Measurements from ENCODE around the gene ZSWIM1.

DNA sequence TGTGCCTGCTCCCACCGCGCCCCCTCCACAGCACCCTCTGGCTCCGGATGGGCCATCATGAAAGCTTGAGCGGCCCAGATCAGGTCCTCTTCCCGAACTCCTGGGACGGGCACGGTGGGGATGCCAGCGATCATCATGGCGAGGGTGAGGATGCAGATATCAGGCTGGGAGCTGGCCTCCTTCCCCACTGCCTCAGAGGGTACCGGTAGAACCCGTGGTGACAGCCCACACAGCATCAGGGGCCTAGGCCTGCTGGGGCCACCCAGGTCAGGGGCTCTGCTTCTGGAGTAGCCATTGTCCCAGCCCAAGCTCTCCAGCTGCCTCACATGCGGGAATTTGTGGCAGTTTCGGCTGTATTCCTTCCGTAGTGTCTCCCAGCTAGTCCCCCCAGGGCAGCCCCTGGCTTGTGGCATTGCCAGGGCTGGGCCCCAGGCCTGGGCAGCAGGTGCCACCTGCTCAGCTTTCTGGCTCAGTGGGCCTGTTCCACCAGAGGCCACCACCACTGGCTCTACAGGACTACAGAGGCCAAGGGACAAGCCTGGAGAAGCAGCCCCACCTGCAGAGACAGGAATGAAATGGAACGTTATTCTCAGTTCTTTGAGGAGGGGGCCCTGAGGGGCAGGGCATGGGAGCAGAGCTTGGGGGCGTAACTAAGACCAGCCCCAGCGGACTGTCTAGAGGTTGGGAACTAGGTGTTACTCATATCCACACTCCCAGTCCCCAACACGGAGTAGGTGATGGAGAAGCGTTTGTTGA, 5.7 kb downstream of the ZSWIM1 start:
- TF ChIP-seq POLR2AphosphoS5 (IDR thresholded peaks at IDR 0.05; ENCODE audit: low read depth, low read length), result 0 out of 2 replicates have a peak, but pooled peaks have one; percentile 19
- TF ChIP-seq, protein P1, sequence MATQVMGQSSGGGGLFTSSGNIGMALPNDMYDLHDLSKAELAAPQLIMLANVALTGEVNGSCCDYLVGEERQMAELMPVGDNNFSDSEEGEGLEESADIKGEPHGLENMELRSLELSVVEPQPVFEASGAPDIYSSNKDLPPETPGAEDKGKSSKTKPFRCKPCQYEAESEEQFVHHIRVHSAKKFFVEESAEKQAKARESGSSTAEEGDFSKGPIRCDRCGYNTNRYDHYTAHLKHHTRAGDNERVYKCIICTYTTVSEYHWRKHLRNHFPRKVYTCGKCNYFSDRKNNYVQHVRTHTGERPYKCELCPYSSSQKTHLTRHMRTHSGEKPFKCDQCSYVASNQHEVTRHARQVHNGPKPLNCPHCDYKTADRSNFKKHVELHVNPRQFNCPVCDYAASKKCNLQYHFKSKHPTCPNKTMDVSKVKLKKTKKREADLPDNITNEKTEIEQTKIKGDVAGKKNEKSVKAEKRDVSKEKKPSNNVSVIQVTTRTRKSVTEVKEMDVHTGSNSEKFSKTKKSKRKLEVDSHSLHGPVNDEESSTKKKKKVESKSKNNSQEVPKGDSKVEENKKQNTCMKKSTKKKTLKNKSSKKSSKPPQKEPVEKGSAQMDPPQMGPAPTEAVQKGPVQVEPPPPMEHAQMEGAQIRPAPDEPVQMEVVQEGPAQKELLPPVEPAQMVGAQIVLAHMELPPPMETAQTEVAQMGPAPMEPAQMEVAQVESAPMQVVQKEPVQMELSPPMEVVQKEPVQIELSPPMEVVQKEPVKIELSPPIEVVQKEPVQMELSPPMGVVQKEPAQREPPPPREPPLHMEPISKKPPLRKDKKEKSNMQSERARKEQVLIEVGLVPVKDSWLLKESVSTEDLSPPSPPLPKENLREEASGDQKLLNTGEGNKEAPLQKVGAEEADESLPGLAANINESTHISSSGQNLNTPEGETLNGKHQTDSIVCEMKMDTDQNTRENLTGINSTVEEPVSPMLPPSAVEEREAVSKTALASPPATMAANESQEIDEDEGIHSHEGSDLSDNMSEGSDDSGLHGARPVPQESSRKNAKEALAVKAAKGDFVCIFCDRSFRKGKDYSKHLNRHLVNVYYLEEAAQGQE (IDR thresholded peaks at IDR 0.05; ENCODE audit: insufficient read depth in 1 of 2, low read depth in 2 of 2, low read length in 2 of 2), result no peak
- no peak for TF ChIP-seq SIN3A (IDR thresholded peaks at IDR 0.05; ENCODE audit: borderline replicate concordance, insufficient read depth, low read length)
- TF ChIP-seq TAF1 (IDR thresholded peaks at IDR 0.05; ENCODE audit: borderline replicate concordance, insufficient read depth, low read length), result no peak
- no peak for TF ChIP-seq FOXP2 (optimal IDR thresholded peaks at IDR 0.05; ENCODE audit: borderline replicate concordance, extremely low read depth, extremely low read length, insufficient read depth)
